ENCODE results near the gene SIX5.
"Not testable (repeated sequence)": the region's sequence is repeated elsewhere in the genome, so short reads cannot be mapped to it uniquely, and the experiment has no call there.

Gene SIX5

DNA sequence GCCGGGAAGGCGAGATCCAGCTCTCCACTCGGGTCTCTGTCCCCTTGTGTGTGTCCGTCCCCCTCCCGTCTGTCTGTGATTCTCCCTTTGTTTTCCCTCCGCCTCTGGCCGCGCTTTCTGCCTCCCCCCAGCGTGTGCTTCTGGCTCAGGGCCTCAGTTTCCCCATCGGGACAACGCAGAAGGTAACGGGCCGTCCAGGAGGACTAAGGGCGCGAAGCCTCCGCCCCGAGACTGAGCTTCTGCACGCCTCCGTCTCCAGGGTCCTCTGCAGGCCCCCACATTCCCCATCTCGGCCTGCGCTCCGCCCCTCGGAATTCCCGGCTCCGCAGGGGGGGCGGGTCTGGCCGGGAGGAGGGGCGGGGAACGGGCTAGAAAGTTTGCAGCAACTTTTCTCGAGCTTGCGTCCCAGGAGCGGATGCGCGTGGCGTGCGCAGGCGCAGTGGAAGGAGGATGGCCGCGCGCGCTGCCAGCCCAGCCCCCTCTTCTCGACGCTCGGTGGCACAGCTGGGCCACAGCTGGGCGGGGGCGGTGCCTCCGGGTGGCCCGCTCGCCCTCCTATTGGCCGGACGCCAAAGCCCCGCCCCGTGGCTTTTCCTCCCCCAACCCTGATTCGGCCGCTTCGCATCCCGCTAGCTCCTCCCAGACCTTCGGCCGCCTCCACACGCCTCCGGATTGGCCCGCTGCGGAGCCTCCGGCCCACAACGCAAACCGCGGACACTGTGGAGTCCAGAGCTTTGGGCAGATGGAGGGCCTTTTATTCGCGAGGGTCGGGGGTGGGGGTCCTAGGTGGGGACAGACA is at the start of gene SIX5:
Gene SIX5, minus strand, starts transcription at position 269 of the 799 bp plus-strand sequence. CDS start 408 bp downstream, outside the sequence.
- DNase-seq, result peak; percentile 89

DNA sequence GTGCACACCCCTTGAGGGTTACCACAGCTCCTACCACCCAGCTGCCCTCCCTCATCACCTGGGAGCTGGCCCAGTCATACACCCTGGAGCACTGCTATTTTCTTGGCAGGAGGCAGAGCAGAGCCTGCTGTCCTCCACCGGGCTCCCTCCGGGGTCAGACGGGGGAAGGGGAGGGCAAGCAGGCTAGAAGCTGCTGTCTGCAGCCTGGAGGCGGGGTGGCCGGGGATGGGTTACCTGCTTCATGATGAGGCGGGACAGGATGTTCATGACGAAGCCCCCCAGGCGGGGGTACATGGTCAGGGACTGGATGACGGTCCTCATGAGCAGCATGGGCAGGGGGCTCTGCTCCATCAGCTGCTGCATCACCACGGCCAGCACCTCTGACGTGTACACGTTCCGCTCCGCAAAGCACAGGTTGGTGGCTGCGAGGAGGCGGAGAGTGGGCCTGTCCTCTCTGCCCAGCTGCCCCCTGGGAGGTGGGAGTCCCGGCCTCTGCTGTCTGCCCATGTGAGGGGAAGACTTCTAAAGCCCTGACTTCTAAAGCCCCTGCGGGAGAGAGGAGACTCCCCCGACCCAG is 48.8 kb upstream of the SIX5 start:
- no peak for DNase-seq

DNA sequence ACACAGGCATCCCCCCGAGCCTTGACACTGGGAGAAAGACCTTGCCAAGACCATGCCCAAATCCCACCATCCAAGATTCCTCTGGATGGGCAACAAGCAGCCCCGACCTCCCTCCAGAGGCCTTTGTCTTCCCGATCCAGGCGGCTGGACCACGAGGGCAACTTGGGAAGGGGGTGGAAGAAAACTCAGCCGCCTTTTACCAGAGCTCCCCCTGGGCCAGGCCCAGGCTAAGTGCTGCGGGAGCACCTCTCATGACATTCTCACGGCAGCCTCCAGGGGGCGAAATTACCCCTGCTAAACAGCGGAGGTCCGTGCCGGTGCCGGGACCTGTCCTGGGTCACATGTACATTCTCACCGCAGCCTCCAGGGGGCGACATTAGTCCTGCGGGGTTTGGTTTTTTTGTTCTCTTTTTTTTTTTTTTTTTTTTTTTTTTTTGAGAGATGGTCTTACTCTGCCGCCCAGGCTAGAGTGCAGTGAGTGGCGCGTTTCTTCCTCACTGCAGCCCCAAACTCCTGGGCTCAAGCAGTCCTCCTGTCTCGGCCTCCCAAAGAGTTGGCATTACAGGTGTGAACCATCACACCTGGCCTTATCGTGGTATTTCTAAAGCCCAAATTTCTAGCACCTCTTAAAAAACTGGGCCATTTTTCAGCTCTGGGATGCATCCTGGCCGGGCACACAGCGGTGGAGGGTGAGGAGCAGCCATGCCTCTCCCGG is 48.1 kb upstream of the SIX5 start:
- peak; percentile 94 for DNase-seq

DNA sequence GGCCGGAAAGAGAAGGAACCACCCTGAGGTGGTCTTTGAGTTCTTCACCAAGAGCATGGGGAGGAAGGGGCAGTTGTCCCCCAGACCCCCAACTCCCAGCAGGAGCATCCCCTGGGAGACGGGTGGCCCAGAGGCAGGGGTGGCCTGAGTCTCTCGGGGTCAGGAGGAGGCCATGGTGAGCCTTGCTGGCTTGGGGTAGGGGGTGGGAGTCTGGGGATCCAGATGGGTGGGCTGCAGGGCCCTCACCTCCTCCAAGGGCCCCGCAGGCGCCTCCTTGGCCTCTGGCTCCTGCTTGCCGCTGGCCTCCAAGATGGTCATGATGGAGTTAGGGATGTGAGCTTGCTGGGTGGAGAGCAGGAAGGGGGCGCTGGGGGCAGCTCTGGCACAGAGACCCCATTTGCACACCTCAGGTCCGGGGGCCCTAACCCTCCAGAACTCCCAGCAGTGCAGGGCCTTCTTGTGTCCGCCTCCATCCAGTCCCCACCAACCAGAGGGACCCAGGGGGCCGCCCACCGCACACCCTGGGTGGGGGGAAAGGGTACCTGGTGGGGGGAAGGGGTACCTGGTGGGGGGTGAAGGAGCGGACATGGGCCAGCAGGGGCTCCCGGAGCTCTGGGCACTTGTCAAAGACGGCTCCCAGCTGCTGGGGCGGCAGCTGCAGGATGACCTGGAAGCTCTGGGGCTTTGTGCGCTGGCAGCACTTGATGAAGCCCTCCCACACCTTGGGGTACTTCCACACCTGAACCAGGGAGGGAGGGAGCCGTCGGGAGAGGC is 47.4 kb upstream of the SIX5 start:
- no peak for DNase-seq

DNA sequence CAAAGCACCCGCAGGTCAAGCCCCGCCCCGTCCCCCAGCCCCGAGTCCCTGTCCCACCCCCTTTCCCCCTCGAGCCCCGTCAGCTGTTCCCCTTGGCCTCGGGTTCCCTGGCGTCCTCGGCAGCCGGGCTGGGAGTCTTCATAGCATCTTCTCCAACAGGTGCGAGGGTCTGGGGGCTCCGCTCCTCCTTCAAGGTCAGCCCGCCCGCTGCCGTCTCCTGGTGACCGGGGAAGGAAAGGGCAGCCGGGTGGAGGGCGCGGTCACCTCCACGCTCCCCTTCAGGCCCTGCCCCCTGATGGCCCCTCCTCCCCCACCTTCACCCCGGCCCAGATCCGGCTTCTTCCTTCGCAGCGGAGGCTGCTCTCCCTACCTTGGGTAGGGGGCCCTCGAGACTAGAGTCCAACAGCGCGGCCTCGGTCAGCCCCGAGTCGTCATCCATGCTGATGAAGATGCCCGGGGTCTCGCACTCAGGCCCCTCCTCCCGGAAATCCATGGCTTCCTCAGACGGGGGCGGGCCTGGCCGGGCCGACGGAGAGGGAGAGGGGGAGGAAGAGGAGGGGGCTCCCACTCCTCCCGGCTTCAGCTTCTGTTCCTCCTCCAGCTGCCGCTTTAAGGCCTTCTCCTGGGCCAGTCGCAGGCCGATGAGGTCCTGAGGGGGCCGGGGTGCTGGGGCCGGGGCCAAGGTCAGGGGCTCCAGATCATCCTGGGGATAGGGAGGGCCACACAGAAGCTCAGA is 46.6 kb upstream of the SIX5 start:
- DNase-seq, result no peak

DNA sequence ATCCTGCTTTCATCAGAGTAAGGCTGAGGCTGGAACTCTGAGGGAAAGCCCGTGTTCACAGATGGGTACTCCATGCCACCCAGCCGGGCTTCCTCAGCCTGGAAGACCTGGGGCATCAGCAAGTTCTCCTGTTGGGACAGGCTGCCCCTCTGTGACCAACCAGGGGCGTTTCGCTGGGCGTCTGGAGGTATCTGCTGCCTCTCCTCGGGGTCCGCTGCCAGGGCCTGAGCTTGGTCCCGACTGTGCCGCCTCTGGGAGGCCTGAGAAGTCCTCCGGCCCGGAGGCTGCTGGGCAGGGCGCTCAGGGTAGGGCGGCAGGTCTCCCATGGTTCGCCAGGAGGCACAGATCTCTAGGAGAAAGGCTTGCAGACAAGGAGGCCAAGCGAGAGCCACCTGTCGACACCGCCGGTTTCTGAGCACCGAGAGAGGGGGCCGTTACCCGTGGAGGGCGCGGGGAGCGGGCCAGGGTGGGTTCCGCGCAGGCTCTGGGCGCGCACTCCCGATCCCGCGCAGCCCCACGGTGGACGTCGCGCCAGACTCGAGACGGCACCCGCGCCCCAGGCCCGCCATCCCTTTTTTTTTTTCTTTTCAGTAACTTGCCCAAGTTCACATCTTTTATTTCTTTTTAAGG is 45.9 kb upstream of the SIX5 start, which contains the start of gene RSPH6A:
Gene RSPH6A, minus strand, starts transcription at position 458 of the 630 bp plus-strand sequence. Its CDS starts 132 bp downstream, at position 326.
- DNase-seq, result no peak

DNA sequence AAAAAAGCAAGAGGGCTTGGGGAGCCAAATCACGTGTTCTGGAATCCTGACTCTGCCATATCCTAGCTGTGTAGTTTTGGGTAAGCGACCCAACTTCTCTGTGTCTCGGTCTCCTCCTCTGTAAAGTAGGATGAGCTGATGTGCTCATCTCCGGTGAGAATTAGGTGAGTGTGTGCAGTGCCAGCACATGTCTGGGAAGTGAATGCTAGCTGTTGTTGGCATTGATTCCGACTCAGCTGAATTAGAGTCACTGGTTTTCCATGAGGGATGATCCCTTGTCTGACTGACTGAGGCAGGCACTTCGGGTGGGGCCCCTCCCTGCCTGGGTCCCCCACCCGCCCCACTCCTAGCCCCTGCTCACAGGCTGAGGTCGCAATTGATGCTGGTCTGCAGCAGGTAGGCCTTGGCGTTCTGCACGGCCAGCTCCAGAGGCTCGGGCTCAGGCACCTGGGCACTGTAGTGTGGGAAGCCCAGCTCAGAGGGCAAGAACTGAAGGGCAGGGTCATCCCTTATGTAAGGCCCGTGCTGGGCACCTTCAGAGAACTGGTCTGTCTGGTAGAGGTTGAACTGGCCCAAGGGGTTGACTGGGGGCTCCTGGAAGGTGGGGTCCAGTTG is 45.2 kb upstream of the SIX5 start:
- no peak for DNase-seq

DNA sequence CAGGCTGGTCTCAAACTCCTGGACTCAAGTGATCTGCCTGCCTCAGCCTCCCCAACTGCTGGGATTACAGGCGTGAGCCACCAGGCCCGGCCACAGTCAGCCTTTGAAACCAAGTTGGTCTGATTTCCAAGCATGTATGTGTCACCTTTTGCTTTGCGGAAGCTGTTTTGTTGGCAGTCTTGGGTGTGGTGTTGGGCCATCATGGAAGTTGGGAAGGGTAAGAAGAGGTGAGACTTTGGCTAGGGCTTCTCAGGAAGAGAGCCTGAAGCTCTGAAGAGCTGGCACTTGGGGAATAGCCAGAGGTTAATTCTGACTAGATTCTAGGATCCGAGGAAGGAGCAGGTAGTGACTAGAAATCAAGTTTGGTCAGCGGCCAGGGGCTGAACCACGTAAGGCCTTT is 43.2 kb upstream of the SIX5 start:
- DNase-seq, result no peak

DNA sequence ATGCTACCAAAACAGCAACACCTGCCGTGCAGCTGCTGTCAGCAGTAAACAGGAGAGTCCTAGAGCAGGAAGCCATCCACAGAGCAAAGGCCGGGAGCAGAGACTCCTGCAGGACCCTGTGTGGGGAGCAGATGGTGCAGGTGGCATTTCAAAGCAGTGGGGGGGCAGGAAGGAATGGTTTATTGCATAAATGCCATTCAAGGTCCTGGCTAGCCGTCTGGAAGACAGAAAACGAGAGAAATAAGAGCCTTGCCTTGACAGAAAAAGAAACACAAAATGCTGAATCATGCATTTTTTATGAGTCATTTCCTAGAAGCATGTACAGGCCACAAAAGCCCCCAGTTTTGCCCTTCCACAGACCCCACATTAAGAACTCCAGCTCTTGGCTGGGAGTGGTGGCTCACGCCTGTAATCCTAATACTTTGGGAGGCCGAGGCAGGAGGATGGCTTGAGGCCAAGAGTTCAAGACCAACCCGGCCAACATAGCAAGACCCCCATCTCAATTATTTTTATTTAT is 40.6 kb upstream of the SIX5 start:
- peak; percentile 44 for DNase-seq

DNA sequence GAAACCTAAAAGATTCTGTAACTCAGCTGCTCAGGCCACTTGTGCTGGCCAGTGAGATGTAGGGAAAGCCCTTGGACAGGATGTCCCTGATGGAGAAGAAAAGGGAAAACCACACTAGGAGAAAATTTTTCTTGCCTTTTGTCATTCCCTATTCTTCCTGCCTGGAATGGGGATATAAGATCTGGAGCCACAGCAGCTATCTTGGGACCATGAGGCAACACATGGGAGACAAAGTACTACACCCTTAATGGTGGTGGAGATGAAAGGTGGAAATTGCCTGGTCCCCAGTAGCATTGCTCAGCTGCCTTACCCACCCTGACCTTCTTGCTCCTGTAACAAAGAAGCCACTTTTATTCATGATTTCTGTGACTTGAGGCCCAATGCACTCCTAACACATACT is 36.7 kb upstream of the SIX5 start:
- no peak for DNase-seq

DNA sequence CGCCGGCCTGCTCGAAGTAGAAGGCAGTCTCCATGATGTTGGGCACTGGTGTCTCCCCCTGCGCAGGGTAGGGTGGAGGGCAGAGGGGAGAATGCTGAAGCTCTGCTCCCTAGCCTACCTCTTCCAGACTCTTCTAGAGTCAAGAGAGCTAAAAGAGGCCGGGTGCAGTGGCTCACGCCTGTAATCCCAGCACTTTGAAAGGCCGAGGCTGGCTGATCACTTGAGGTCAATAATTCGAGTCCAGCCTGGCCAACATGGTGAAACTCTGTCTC is 35.8 kb upstream of the SIX5 start:
- DNase-seq, result no peak

DNA sequence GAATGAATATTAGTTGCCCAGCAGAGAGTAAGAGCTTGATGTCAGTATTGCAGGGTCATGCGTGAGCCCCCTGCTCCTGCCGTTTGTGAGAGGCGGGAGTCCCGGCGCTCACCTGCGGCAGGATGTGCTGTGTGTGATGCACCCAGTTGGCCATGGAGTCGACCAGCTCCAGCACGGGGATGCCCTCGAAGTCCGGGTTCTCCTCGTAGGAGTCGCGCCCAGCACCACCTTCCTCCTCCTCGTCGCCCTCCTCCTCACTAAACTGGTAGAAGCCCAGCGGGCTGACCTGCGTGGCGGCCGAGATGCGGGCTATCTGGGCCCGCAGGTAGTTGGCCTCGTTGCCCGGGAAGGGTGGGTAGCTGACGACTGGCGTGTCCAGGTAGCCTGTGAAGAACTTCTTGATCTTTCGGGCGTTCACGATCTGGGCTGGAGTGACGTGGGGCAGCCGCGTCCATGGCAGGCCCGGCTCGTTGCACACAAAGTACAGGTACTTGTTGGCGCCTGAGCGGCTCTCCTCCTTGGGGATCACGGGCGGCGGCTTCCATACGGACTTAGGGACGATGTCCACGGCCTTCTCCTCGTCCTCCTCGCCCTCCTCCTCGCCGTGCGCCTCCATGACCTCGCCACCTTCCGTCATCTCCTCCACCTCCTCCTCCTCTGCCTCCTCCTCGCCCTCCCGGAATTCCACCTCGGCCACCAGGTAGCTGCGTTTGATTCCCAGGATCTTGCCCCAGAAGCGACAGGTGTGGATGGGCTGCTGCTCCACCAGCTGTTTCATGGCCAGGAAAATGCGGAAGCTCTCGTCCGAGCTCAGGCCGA is 35.3 kb upstream of the SIX5 start:
- DNase-seq, result no peak

DNA sequence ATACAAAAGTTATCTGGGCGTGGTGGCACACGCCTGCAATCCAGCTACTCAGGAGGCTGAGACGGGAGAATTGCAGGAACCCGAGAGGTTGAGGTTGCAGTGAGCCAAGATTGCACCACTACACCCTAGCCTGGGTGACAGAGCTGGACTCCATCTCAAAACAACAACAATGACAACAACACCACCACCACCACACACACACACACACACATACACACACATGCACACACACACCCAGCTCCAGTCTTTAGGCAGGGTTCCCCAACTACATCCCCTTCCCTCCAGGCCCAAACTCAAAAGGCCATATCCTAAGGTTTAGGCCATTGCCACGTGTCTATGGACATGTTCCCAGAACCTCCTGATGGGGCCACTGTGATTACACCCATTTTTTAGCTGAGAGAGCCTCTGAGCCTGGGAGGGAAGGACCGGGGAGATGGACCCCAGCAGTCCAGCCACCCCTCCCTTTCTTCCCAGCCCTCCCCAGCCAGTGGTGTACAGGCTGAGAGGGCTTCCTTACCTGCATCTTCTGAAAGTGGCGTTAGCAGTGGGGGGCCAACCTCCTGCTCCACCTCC is 32.6 kb upstream of the SIX5 start:
- DNase-seq, result no peak

DNA sequence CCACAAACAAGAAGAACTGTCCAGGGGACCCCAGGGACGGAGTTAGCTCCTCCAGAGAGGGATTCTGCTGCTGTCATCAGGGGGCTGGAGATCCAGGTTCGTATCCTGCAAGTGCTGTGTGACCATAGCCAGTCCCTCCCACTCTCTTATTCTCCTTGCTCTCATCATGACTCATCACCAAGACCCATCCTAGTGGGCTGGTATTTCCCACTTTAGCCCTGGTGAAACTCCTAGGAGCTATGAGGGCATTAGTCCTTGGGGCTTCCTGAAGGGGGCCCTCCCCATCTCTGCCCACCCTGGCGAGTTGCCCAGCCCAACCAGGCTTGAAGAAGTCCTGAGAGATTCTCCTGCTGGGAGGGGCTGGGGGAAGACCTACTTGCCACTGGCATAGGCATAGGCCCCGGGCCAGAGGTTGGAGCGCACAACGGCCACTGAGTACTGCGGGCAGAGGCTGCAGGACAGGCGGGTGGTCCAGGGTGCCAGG is 31.1 kb upstream of the SIX5 start:
- DNase-seq, result peak; percentile 67

DNA sequence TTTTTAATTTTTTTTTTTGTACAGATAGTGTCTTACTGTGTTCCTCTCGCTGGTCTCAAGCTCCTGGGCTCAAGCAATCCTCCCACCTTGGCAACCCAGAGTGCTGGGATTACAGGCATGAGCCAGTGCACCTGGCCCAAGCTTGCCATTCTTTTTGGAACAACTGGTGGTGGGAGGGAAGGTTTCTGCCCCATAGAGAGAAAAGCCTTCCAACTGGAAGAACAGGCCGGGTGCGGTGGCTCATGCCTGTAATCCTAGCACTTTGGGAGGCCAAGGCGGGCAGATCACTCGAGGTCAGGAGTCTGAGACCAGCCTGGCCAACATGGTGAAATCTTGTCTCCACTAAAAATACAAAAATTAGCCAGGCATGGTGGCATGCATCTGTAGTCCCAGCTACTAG is 30.5 kb upstream of the SIX5 start:
- not testable (repeated sequence) for DNase-seq

DNA sequence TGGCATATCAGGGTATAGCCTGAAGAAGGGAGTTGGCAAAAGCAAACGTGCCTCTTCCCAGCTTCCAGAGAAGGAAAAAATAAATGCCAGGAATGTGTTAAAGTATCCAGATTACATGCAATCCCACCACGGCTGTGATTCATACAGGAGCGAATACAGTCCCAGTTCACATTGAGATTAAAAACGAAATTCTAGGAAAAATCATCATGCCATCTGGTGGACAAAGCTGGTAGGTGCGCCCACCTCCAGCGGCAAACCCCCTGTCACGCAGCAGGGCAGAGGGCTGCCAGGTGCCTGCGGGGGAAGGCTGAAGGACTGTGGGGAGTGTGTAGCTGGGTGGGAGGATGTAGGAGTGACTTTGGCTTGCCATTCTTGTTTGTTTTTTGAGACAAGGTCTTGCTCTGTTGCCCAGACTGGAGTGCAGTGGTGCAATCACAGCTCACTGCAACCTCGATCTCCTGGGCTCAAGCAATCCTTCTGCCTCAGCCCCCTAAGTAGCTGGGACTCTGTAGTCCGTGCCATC is 30.0 kb upstream of the SIX5 start:
- DNase-seq, result peak; percentile 86

DNA sequence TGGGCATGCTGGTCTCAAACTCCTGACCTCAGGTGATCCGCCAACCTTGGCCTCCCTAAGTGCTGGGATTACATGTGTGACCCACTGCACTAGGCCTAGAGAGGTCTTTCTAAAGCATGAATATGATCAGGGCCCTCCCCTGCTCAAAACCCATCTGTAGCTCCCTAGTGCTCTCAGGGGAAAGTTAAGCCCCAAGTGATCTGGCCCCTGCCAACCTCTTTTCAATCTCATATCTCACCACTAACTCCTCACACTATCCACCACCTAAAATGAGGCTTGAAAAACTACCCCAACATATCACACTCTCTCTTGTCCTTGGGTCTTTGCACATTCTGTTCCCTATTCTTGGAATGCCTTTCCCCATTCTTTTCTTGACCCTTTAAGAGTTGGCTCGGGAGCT is 25.6 kb upstream of the SIX5 start:
- DNase-seq, result no peak

DNA sequence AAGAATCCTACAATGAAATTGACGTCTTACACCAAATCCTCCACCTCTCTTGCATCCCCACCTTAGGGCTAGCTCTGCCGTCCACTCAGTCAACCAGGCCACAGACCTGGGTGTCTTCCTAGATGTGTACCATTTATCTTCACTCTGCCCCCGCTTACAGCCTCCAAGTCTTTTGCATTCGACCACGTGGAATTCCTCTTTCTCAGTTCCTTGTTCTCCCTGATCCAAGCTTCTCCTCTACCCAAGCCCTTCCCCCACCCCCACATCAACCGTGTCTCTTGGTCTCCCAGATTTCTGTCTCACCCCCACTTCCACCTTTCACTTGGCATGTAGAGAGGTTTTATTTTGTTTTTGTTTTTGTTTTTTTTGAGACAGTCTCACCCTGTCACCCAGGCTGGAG is 24.8 kb upstream of the SIX5 start:
- no peak for DNase-seq

DNA sequence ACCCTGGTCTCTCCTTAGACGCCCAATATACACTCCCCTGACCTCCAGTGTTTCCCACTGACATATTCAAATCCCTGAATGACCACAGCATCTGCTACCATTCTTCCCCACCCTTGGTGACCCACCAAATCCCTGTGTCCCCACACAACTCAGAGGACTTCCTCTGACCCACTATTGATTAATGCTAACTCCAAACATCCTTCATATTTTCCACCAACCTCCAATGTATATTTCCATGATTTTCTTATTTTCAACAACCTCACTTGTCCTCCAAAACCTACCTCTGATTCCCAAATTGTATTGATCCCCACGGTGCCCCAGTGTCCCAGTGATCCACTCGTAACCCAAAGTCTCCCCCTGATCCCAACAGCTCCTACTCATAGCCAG is 24.1 kb upstream of the SIX5 start:
- DNase-seq, result no peak

All from kidney glomerular epithelial cell (primary cell).